NB4 (cell line): ENCODE measurements around the gene TRUB2.

Experiments used
- DNase-seq: peaks from one replicate; pipeline ENCODE4 v3.0.0; 2010; ENCODE audit warnings: low read depth
- H3K4me3 ChIP-seq: one replicate; pipeline ENCODE4 v1.5.1; 2011; ENCODE audit warnings: mild to moderate bottlenecking, low read depth, low read length, moderate library complexity
- MYC ChIP-seq: IDR thresholded peaks from 2 replicates; pipeline ENCODE4 v1.6.1; 2011; ENCODE audit warnings: low read depth, low read length
- POLR2A ChIP-seq: IDR thresholded peaks from 2 replicates; pipeline ENCODE4 v1.6.1; 2011; ENCODE audit warnings: mild to moderate bottlenecking; ENCODE audit not compliant: insufficient read length; ENCODE audit errors: extremely low read depth
- TF ChIP-seq, protein P1 (sequence below): IDR thresholded peaks from 2 replicates; pipeline ENCODE4 v1.6.1; 2011; ENCODE audit warnings: low read depth, low read length
- TF ChIP-seq, protein P2 (sequence below): IDR thresholded peaks from one replicate; pipeline ENCODE4 v1.5.1; 2012; ENCODE audit warnings: low read depth, low read length

Gene TRUB2

DNA sequence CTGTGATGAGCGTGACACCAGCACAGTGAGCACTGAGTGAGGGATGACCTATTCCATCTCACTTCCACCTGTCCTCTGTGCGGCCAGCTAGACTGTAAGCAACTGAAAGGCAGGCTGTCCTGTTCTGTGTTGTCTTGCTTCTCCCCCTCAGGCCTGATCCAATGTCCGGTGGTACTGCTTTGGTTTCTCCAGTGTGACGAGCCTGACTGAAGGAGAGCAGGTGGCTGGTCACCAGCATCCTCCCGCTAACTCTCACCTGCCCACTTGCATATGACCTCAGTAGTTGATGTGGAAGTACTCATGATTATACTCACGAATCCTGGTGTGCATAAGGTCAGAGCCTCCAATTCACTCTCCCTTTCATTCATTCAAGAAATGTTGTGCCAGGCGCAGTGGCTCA lies 15.7 kb upstream of the TRUB2 start:
- no peak for DNase-seq
- H3K4me3 ChIP-seq = no peak overlapping the region
- no peak for TF ChIP-seq MYC
- TF ChIP-seq, protein P1, sequence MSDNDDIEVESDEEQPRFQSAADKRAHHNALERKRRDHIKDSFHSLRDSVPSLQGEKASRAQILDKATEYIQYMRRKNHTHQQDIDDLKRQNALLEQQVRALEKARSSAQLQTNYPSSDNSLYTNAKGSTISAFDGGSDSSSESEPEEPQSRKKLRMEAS = no peak
- no peak for TF ChIP-seq POLR2A
- TF ChIP-seq, protein P2, sequence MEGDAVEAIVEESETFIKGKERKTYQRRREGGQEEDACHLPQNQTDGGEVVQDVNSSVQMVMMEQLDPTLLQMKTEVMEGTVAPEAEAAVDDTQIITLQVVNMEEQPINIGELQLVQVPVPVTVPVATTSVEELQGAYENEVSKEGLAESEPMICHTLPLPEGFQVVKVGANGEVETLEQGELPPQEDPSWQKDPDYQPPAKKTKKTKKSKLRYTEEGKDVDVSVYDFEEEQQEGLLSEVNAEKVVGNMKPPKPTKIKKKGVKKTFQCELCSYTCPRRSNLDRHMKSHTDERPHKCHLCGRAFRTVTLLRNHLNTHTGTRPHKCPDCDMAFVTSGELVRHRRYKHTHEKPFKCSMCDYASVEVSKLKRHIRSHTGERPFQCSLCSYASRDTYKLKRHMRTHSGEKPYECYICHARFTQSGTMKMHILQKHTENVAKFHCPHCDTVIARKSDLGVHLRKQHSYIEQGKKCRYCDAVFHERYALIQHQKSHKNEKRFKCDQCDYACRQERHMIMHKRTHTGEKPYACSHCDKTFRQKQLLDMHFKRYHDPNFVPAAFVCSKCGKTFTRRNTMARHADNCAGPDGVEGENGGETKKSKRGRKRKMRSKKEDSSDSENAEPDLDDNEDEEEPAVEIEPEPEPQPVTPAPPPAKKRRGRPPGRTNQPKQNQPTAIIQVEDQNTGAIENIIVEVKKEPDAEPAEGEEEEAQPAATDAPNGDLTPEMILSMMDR = no peak

DNA sequence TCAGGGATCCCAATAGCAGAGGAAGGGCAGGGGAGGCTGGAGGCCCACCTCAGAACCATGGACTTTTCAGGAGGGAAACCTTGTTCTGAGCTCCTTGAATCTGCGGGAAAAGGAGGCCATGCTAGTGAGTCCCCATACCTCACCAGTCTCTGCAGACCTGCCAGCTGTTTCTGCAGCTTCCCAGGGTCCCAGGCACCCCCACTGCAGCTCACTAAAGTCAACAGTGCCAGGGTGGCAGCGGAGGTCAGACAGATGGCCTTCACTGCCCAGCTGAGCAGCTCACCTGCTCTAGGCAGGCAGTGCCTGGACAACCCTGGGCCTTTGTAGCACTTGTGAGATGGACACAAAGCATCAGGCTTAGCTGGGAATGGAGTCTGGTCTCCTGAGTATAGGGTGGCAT lies 13.7 kb upstream of the TRUB2 start:
- TF ChIP-seq MYC (no peak), POLR2A (no peak)
- TF ChIP-seq, protein P2 = no peak
- TF ChIP-seq, protein P1 = no peak
- DNase-seq = no peak
- no peak overlapping the region for H3K4me3 ChIP-seq

DNA sequence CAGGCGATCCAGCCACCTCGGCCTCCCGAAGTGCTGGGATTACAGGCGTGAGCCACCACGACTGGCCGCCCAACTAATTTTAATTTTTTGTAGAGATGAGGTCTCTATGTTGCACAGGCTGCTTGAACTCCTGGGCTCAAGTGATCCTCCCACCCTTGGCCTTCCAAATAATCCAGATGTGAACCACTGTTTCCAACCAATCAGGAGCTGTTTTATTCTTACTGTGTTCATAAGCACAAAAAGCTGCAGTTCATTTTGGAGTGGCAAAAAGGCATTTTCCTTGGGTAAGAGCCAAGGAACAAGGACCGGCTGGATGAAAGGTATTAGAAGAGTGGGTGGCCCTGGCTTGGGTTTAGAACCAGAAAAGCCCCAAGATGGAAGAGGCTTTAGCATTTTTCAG lies 12.9 kb upstream of the TRUB2 start:
- no peak overlapping the region for H3K4me3 ChIP-seq
- no peak for DNase-seq
- TF ChIP-seq, protein P1 = no peak
- no peak for TF ChIP-seq POLR2A

DNA sequence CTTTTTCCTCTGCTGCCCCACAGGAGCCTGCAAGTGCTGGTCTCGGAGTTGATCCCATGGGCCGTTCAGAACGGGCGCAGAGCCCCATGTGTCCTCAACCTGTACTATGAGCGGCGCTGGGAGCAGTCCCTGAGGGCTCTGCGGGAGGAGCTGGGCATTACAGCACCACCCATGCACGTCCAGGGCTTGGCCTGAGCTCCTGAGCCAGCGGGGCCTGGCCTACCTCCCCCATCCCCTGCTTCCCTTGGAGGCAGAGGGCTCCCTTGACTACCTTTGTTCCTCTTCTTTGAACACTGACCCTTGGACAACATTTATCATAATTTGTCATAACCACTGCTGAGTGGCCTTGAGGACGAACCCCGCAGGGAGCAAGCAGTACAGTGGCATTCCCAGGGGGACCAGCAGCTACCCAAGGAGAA lies 11.2 kb upstream of the TRUB2 start:
- TF ChIP-seq, protein P2 = no peak
- TF ChIP-seq MYC (no peak), POLR2A (no peak)
- TF ChIP-seq, protein P1 = no peak
- no peak overlapping the region for H3K4me3 ChIP-seq
- no peak for DNase-seq

DNA sequence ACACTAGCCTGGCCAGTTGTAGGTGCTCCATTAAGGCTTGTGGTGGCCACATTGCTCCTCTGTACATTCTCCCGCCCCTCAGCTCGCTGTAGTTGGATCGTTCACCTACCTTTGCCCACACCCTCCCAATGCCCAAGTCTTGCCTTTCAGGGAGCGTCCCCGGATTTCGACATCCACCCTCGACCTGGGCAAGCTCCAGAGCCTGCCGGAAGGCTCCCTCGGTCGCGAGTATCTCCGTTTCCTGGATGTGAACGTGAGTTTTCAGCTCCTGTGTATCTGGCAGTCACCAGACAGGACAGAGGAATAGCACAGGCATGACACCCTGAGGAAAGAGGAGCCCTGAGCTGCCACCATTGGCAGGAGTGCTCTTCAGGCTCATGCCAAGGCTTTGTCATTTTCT lies 3.4 kb upstream of the TRUB2 start:
- no peak for DNase-seq
- H3K4me3 ChIP-seq = no peak overlapping the region
- no peak for TF ChIP-seq POLR2A
- TF ChIP-seq, protein P1 = no peak
- no peak for TF ChIP-seq MYC
- TF ChIP-seq, protein P2 = no peak

DNA sequence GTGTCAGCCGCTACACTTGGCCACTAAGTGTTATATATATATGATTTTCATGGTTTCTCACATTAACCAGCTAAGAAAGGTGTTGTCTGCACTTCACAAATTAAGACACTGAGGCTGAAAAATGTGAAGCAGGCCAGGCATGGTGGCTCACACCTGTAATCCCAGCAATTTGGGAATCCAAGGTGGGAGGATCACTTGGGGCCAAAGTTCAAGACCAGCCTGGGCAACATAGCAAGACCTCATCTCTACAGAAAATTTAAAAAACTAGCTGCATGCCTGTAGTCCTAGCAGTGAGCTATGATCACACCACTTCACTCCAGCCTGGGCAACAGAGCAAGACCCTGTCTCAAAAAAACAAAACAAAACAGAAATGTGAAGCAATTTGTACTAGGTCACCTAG lies 2.2 kb upstream of the TRUB2 start:
- TF ChIP-seq POLR2A (no peak), MYC (no peak)
- TF ChIP-seq, protein P2 = no peak
- TF ChIP-seq, protein P1 = no peak
- H3K4me3 ChIP-seq = no peak overlapping the region
- DNase-seq = no peak
